GM18505 (cell line): ENCODE results near the gene MOV10.
A peak's percentile ranks its signal among the peaks of the same experiment; 100 is the strongest.

Source experiments
- ATAC-seq: cut with Tn5 transposase; IDR thresholded peaks from one replicate; pipeline ENCODE4 v1.9.1; 2021; ENCODE audit not compliant: unreplicated experiment
- POLR2A ChIP-seq: IDR thresholded peaks from 4 replicates; pipeline ENCODE4 v1.6.1; 2011; ENCODE audit warnings: borderline replicate concordance; ENCODE audit not compliant: insufficient read depth, insufficient read length; ENCODE audit errors: extremely low read depth

The MOV10 gene

GRCh38 chr1:112710159-112710558 lies 35.7 kb downstream of the MOV10 start:
- ATAC-seq = no peak
- TF ChIP-seq POLR2A = no peak

- ATAC-seq = no peak
- no peak for TF ChIP-seq POLR2A
Observed at GRCh38 chr1:112710586-112710985, 36.1 kb downstream of the MOV10 start.

GRCh38 chr1:112711041-112711440 lies 36.6 kb downstream of the MOV10 start:
- no peak for ATAC-seq
- no peak for TF ChIP-seq POLR2A

GRCh38 chr1:112711670-112712069 lies 37.2 kb downstream of the MOV10 start:
- TF ChIP-seq POLR2A = no peak
- ATAC-seq = no peak

- ATAC-seq = no peak
- no peak for TF ChIP-seq POLR2A
Observed at GRCh38 chr1:112712191-112712590, 37.7 kb downstream of the MOV10 start.

- ATAC-seq = no peak
- TF ChIP-seq POLR2A = no peak
Observed at GRCh38 chr1:112712701-112713128, 38.3 kb downstream of the MOV10 start.

- no peak for ATAC-seq
- TF ChIP-seq POLR2A = no peak
Observed at GRCh38 chr1:112713466-112714312, 39.2 kb downstream of the MOV10 start.

- ATAC-seq = no peak
- no peak for TF ChIP-seq POLR2A
Observed at GRCh38 chr1:112714313-112715263, 40.1 kb downstream of the MOV10 start.

GRCh38 chr1:112715264-112716053 lies 41.0 kb downstream of the MOV10 start, which contains the start of gene PPM1J:
PPM1J (minus strand) TSS chr1:112715332; CDS start chr1:112715301, 31 bp downstream.
- TF ChIP-seq POLR2A = no peak
- ATAC-seq = peak; percentile 70

- no peak for ATAC-seq
- TF ChIP-seq POLR2A = no peak
Observed at GRCh38 chr1:112716133-112716720, 41.8 kb downstream of the MOV10 start.

GRCh38 chr1:112717263-112717873 lies 42.9 kb downstream of the MOV10 start:
- no peak for ATAC-seq
- no peak for TF ChIP-seq POLR2A
